Spinal cord (tissue), 10 donors: ENCODE data around the gene KCTD18. TPM values are rescaled to one million over a fixed set of nuclear protein-coding genes. Genes with fewer than 3 reads are reported as not detected.
A peak's percentile ranks its signal among the peaks of the same experiment; 100 is the strongest.

Source experiments
- DNase-seq, 6 donors: peaks; one replicate each; pipeline versions ENCODE4 v3.0.0 to v3.0.0-alpha.2; 2013 to 2015; ENCODE audit warnings: low spot score in 6 of 6, low read depth in 4 of 6
- H3K27ac ChIP-seq: one replicate; pipeline ENCODE4 v1.5.1; 2013; ENCODE audit warnings: low read depth, low read length, control low read depth
- H3K27me3 ChIP-seq: one replicate; pipeline ENCODE4 v1.6.1; 2013; ENCODE audit warnings: low read length; ENCODE audit not compliant: control insufficient read depth, insufficient read depth
- H3K36me3 ChIP-seq: one replicate; pipeline ENCODE4 v1.6.1; 2013; ENCODE audit warnings: low read length; ENCODE audit not compliant: control insufficient read depth, insufficient read depth
- H3K4me1 ChIP-seq: one replicate; pipeline ENCODE4 v1.6.1; 2013; ENCODE audit warnings: low read length; ENCODE audit not compliant: control insufficient read depth, insufficient read depth
- H3K4me3 ChIP-seq: one replicate; pipeline ENCODE4 v1.5.1; 2013; ENCODE audit warnings: low read depth, low read length, control low read depth
- H3K9me3 ChIP-seq: one replicate; pipeline ENCODE4 v1.6.1; 2013; ENCODE audit warnings: low read length; ENCODE audit not compliant: control insufficient read depth, insufficient read depth
- WGBS: methylation state at CpG from one replicate; pipeline ENCODE4 v1.1.5; 2013; ENCODE audit warnings: missing lambda C conversion rate; ENCODE audit not compliant: insufficient coverage; 5-methylcytosine and 5-hydroxymethylcytosine counted together
- polyA plus RNA-seq, 2 donors: library from polyadenylated mRNA; unstranded; fragments of 120-200 nt; gene quantifications; one replicate each; pipeline ENCODE4 v1.2.1, GENCODE V29; 2013; ENCODE audit not compliant: insufficient read length in 2 of 2
- total RNA-seq, 2 donors: library from RNA; depleted of rRNA in 1 of 2; stranded (reverse); fragments of 120-200 nt in 1 of 2; fragments of >200 nt in 1 of 2; gene quantifications; one replicate each; pipeline versions ENCODE4 v1.2.3 to v1.2.4, GENCODE V29; 2013 to 2014
- donor health status: healthy.

The KCTD18 gene
- total and polyA plus RNA-seq, 4 donors = 11.8 to 15.2 (median 12.6) TPM

- no peak for DNase-seq
- H3K4me3 ChIP-seq = no peak overlapping the region
- no peaks in the 10 kb centered on the region for H3K9me3 ChIP-seq
- H3K4me1 ChIP-seq = no peaks in the 10 kb centered on the region
- no peak overlapping the region for H3K27ac ChIP-seq
- peaks cover 16% of the 10 kb centered on the region for H3K36me3 ChIP-seq
- no peaks in the 10 kb centered on the region for H3K27me3 ChIP-seq
Measured at GRCh38 chr2:200492656-200493055, 17.2 kb downstream of the KCTD18 start.

- no peaks in the 10 kb centered on the region for H3K27me3 ChIP-seq
- H3K4me1 ChIP-seq = no peaks in the 10 kb centered on the region
- H3K27ac ChIP-seq = no peak overlapping the region
- peaks cover 12% of the 10 kb centered on the region for H3K36me3 ChIP-seq
- DNase-seq = no peak
- no peak overlapping the region for H3K4me3 ChIP-seq
- H3K9me3 ChIP-seq = no peaks in the 10 kb centered on the region
- WGBS = 93% methylated on average over 21 of the region's 22 CpGs
Measured at GRCh38 chr2:200490001-200490400, 19.9 kb downstream of the KCTD18 start.

GRCh38 chr2:200488169-200488568 lies 21.7 kb downstream of the KCTD18 start:
- no peak for DNase-seq
- WGBS = 83% methylated on average over 1 of the region's 4 CpGs
- no peak overlapping the region for H3K4me3 ChIP-seq
- H3K27ac ChIP-seq = no peak overlapping the region
- H3K27me3 ChIP-seq = no peaks in the 10 kb centered on the region
- H3K36me3 ChIP-seq = peaks cover 10% of the 10 kb centered on the region
- no peaks in the 10 kb centered on the region for H3K4me1 ChIP-seq
- H3K9me3 ChIP-seq = no peaks in the 10 kb centered on the region

- H3K9me3 ChIP-seq = no peaks in the 10 kb centered on the region
- no CpG with 5 or more reads among the region's 2 CpGs for WGBS
- peaks cover 2% of the 10 kb centered on the region for H3K4me1 ChIP-seq
- no peak overlapping the region for H3K27ac ChIP-seq
- DNase-seq = no peak
- H3K4me3 ChIP-seq = no peak overlapping the region
- no peaks in the 10 kb centered on the region for H3K27me3 ChIP-seq
- peaks cover 8% of the 10 kb centered on the region for H3K36me3 ChIP-seq
Measured at GRCh38 chr2:200486529-200486928, 23.3 kb downstream of the KCTD18 start.

GRCh38 chr2:200484934-200485333 lies 24.9 kb downstream of the KCTD18 start:
- WGBS = no CpG with 5 or more reads among the region's 3 CpGs
- H3K4me1 ChIP-seq = peaks cover 6% of the 10 kb centered on the region
- no peak for DNase-seq

GRCh38 chr2:200483729-200484198 lies 26.1 kb downstream of the KCTD18 start:
- peak in 1 of 6 donors; percentile 41 for DNase-seq
- Histone ChIP-seq H3K4me1 (peaks cover 6% of the 10 kb centered on the region), H3K27ac (no peak overlapping the region), H3K9me3 (no peaks in the 10 kb centered on the region), H3K36me3 (peaks cover 3% of the 10 kb centered on the region), H3K27me3 (no peaks in the 10 kb centered on the region), H3K4me3 (no peak overlapping the region)
- WGBS = 45% methylated on average over 4 of the region's 4 CpGs

More at GRCh38 chr2:200484934-200485333, 24.9 kb downstream of the KCTD18 start:
- Histone ChIP-seq H3K9me3 (no peaks in the 10 kb centered on the region), H3K27ac (no peak overlapping the region), H3K4me3 (no peak overlapping the region), H3K36me3 (peaks cover 2% of the 10 kb centered on the region), H3K27me3 (no peaks in the 10 kb centered on the region)

GRCh38 chr2:200482194-200482593 lies 27.7 kb downstream of the KCTD18 start:
- no peak overlapping the region for H3K27ac ChIP-seq
- H3K27me3 ChIP-seq = no peaks in the 10 kb centered on the region
- peaks cover 9% of the 10 kb centered on the region for H3K36me3 ChIP-seq
- peaks cover 6% of the 10 kb centered on the region for H3K4me1 ChIP-seq
- no peak overlapping the region for H3K4me3 ChIP-seq
- no peak for DNase-seq
- H3K9me3 ChIP-seq = no peaks in the 10 kb centered on the region

GRCh38 chr2:200479692-200480265 lies 30.1 kb downstream of the KCTD18 start:
- Histone ChIP-seq H3K36me3 (peaks cover 14% of the 10 kb centered on the region), H3K4me1 (peaks cover 6% of the 10 kb centered on the region), H3K27ac (peak overlapping the region; percentile 18), H3K27me3 (no peaks in the 10 kb centered on the region), H3K9me3 (no peaks in the 10 kb centered on the region), H3K4me3 (no peak overlapping the region)
- WGBS = 72% methylated on average over 6 of the region's 8 CpGs
- DNase-seq = no peak

GRCh38 chr2:200477667-200478131 lies 32.2 kb downstream of the KCTD18 start:
- H3K4me3 ChIP-seq = no peak overlapping the region
- H3K27me3 ChIP-seq = no peaks in the 10 kb centered on the region
- no peak for DNase-seq
- H3K27ac ChIP-seq = no peak overlapping the region
- peaks cover 23% of the 10 kb centered on the region for H3K36me3 ChIP-seq
- H3K4me1 ChIP-seq = peaks cover 6% of the 10 kb centered on the region
- H3K9me3 ChIP-seq = no peaks in the 10 kb centered on the region
- WGBS = 89% methylated on average over 18 of the region's 21 CpGs

- WGBS = 35% methylated on average over 7 of the region's 8 CpGs
- peaks cover 6% of the 10 kb centered on the region for H3K4me1 ChIP-seq
- H3K27me3 ChIP-seq = no peaks in the 10 kb centered on the region
- no peak overlapping the region for H3K27ac ChIP-seq
- H3K4me3 ChIP-seq = no peak overlapping the region
- DNase-seq = no peak
- H3K9me3 ChIP-seq = no peaks in the 10 kb centered on the region
- H3K36me3 ChIP-seq = peaks cover 27% of the 10 kb centered on the region
Measured at GRCh38 chr2:200476836-200477235, 33.0 kb downstream of the KCTD18 start.
